Upper lobe of left lung (tissue), 6 donors: ENCODE measurements around the gene ACADM. TPM values are rescaled to one million over a fixed set of nuclear protein-coding genes. Genes with fewer than 3 reads are reported as not detected.

ENCODE experiments used
- ATAC-seq, 2 donors: fragments of 200-7000 bp; cut with Tn5 transposase; one replicate each; pipeline ENCODE4 v1.9.1; 2022; ENCODE audit warnings: mild to moderate bottlenecking in 2 of 2, moderate library complexity in 2 of 2; ENCODE audit not compliant: low FRiP score in 2 of 2
- DNase-seq, 2 donors: peaks; one replicate each; pipeline ENCODE4 v3.0.0-alpha.2; 2019 to 2020
- H3K27ac ChIP-seq, 4 donors: fragments of 200-600 bp; sonication (generic); one replicate each; pipeline ENCODE4 v1.5.1; 2016 to 2019
- H3K27me3 ChIP-seq, 4 donors: fragments of 200-600 bp; sonication (generic); one replicate each; pipeline ENCODE4 v1.5.1; 2017 to 2019
- H3K36me3 ChIP-seq, 4 donors: fragments of 200-600 bp; sonication (generic); one replicate each; pipeline ENCODE4 v1.5.1; 2016 to 2019
- H3K4me1 ChIP-seq, 4 donors: fragments of 200-600 bp; sonication (generic); one replicate each; pipeline ENCODE4 v1.5.1; 2018 to 2019
- H3K4me3 ChIP-seq, 4 donors: fragments of 200-600 bp; sonication (generic); one replicate each; pipeline ENCODE4 v1.5.1; 2017 to 2019; ENCODE audit warnings: mild to moderate bottlenecking in 2 of 4, moderate library complexity in 1 of 4
- H3K9me3 ChIP-seq, 4 donors: fragments of 200-600 bp; sonication (generic); one replicate each; pipeline ENCODE4 v1.5.1; 2018 to 2019
- CTCF ChIP-seq, 6 experiments: fragments of 450-650 bp in 4 of 6; fragments of 200-600 bp in 2 of 6; sonication (generic) in 2 of 6; IDR thresholded peaks; one replicate each; pipeline ENCODE4 v1.5.1; 2016 to 2019; ENCODE audit warnings: antibody characterized with exemption in 6 of 6
- EP300 ChIP-seq, 4 donors: sonication (generic); formaldehyde crosslinking; IDR thresholded peaks; one replicate each; pipeline ENCODE4 v1.5.1; 2017; ENCODE audit warnings: antibody characterized with exemption in 4 of 4, control low read depth in 2 of 4
- POLR2A ChIP-seq, 4 donors: fragments of 450-650 bp; IDR thresholded peaks; one replicate each; pipeline ENCODE4 v1.5.1; 2016 to 2017; ENCODE audit warnings: antibody characterized with exemption in 4 of 4, mild to moderate bottlenecking in 2 of 4
- POLR2AphosphoS5 ChIP-seq, 2 donors: sonication (generic); formaldehyde crosslinking; IDR thresholded peaks; one replicate each; pipeline ENCODE4 v1.5.1; 2017; ENCODE audit warnings: antibody characterized with exemption in 2 of 2
- WGBS, 2 donors: methylation state at CpG; one replicate each; pipeline ENCODE4 v1.1.5; 2017 to 2018; 5-methylcytosine and 5-hydroxymethylcytosine counted together
- total RNA-seq, 6 donors: library from RNA; depleted of rRNA in 4 of 6; stranded (reverse); fragments of >200 nt in 4 of 6; gene quantifications; one replicate each; pipeline versions ENCODE4 v1.1.0 to v1.2.1, GENCODE V29; 2016 to 2021
- donor health status: DM: no; HTN: no; CAD: no; lungs with moderate emphysema.
- donor health status: DM: no; HTN: yes; CAD: no; lungs with severe emphysema.

Gene ACADM
- total RNA-seq, 6 donors from 2014 or later: 18.9 to 50.2 (median 39.7) TPM

- Histone ChIP-seq H3K27ac (peak overlapping the region; percentile 11 to 60 (median 20)), H3K36me3 (peaks cover 15 to 68% (median 50%) of the 10 kb centered on the region in 4 donors), H3K9me3 (no peaks in the 10 kb centered on the region), H3K4me3 (peak overlapping the region in 1 of 4 donors; percentile 21), H3K27me3 (no peaks in the 10 kb centered on the region), H3K4me1 (peaks cover 29 to 52% (median 43%) of the 10 kb centered on the region in 4 donors)
- ATAC-seq (no peak), DNase-seq (no peak)
- 57 to 77% methylated on average over 1 of the region's 1 CpG for WGBS, 2 donors
- no peak for TF ChIP-seq CTCF (IDR thresholded peaks at IDR 0.05)
- no peak for TF ChIP-seq POLR2AphosphoS5 (IDR thresholded peaks at IDR 0.05)
These were observed 66.5 kb downstream of the ACADM start for GRCh38 chr1:75791022-75791421.

- TF ChIP-seq CTCF (IDR thresholded peaks at IDR 0.05): no peak
- TF ChIP-seq EP300 (IDR thresholded peaks at IDR 0.05): no peak
- TF ChIP-seq POLR2AphosphoS5 (IDR thresholded peaks at IDR 0.05): no peak
- no peak for TF ChIP-seq POLR2A (IDR thresholded peaks at IDR 0.05)
- no peaks in the 10 kb centered on the region for H3K9me3 ChIP-seq
- no peak overlapping the region for H3K27ac ChIP-seq
- H3K36me3 ChIP-seq: peaks cover 15 to 79% (median 60%) of the 10 kb centered on the region in 4 donors
- 98 to 100% methylated on average over 3 of the region's 3 CpGs for WGBS, 2 donors
- H3K4me1 ChIP-seq: peaks cover 27 to 47% (median 42%) of the 10 kb centered on the region in 4 donors
- no peak overlapping the region for H3K4me3 ChIP-seq
- DNase-seq (no peak), ATAC-seq (no peak)
- no peaks in the 10 kb centered on the region for H3K27me3 ChIP-seq
These were observed 67.6 kb downstream of the ACADM start for GRCh38 chr1:75792091-75792490.

GRCh38 chr1:75794382-75794781 is 69.9 kb downstream of the ACADM start:
- no peak overlapping the region for H3K27ac ChIP-seq
- no peaks in the 10 kb centered on the region for H3K27me3 ChIP-seq
- TF ChIP-seq EP300 (IDR thresholded peaks at IDR 0.05) (no peak), POLR2A (IDR thresholded peaks at IDR 0.05) (no peak), POLR2AphosphoS5 (IDR thresholded peaks at IDR 0.05) (no peak), CTCF (IDR thresholded peaks at IDR 0.05) (no peak)
- H3K9me3 ChIP-seq: no peaks in the 10 kb centered on the region
- no peak overlapping the region for H3K4me3 ChIP-seq
- DNase-seq (no peak), ATAC-seq (no peak)
- WGBS, 2 donors: 97 to 98% methylated on average over 2 of the region's 2 CpGs
- H3K36me3 ChIP-seq: peaks cover 15 to 94% (median 64%) of the 10 kb centered on the region in 4 donors
- peaks cover 14 to 24% (median 19%) of the 10 kb centered on the region in 4 donors for H3K4me1 ChIP-seq

GRCh38 chr1:75795703-75796193 is 71.2 kb downstream of the ACADM start:
- H3K9me3 ChIP-seq: no peaks in the 10 kb centered on the region
- DNase-seq (no peak), ATAC-seq (no peak)
- H3K4me3 ChIP-seq: no peak overlapping the region
- TF ChIP-seq POLR2A (IDR thresholded peaks at IDR 0.05): no peak
- no peak for TF ChIP-seq EP300 (IDR thresholded peaks at IDR 0.05)
- no peak for TF ChIP-seq POLR2AphosphoS5 (IDR thresholded peaks at IDR 0.05)
- no peak for TF ChIP-seq CTCF (IDR thresholded peaks at IDR 0.05)
- peaks cover 15 to 81% (median 56%) of the 10 kb centered on the region in 4 donors for H3K36me3 ChIP-seq
- no peak overlapping the region for H3K27ac ChIP-seq
- 98 to 99% methylated on average over 4 of the region's 4 CpGs for WGBS, 2 donors
- H3K4me1 ChIP-seq: peaks cover 2 to 11% (median 9%) of the 10 kb centered on the region in 4 donors
- H3K27me3 ChIP-seq: no peaks in the 10 kb centered on the region
